GM18505 (cell line): ENCODE measurements around the gene DERA.
"Not testable (repeated sequence)": the region's sequence is repeated elsewhere in the genome, so short reads cannot be mapped to it uniquely, and the experiment has no call there.

ENCODE experiments used
- ATAC-seq: cut with Tn5 transposase; IDR thresholded peaks from one replicate; pipeline ENCODE4 v1.9.1; 2021; ENCODE audit not compliant: unreplicated experiment
- POLR2A ChIP-seq: IDR thresholded peaks from 4 replicates; pipeline ENCODE4 v1.6.1; 2011; ENCODE audit warnings: borderline replicate concordance; ENCODE audit not compliant: insufficient read depth, insufficient read length; ENCODE audit errors: extremely low read depth

Gene DERA

DNA sequence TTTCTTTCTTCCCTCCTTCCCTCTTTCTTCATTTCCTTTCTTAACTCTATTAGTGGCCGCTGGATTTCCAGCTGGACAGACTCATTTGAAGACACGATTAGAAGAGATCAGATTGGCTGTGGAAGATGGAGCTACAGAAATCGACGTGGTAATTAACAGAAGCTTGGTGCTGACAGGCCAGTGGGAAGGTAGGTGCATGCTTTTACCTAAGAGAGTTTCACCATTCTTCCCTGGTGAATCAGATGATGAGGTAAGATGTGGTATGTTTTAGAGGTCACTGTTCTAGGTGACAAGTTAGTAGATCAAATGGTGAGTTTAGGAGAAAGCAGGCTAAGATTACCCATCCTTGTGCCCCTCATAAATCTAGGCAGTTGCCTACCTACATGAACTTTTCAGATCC is 51.6 kb downstream of the DERA start:
- no peak for ATAC-seq
- no peak for TF ChIP-seq POLR2A

DNA sequence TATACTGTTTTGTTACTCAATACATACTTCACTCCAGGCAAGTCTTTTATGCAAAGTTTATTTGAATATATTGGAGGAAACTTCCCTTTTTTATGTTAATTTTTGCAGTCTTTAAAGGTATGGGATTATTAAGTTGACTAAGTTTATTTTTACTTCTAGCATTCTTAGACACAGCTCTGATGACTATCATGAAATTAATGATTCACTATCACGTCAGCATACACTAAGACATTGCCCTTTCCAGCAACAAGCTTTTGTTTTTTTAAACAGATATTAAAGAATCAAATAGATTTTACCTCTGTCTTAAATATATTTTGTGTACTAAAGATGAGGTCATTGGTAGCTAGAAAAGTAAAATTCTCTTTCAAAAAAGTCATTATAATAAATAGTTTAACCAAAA is 52.1 kb downstream of the DERA start:
- no peak for ATAC-seq

DNA sequence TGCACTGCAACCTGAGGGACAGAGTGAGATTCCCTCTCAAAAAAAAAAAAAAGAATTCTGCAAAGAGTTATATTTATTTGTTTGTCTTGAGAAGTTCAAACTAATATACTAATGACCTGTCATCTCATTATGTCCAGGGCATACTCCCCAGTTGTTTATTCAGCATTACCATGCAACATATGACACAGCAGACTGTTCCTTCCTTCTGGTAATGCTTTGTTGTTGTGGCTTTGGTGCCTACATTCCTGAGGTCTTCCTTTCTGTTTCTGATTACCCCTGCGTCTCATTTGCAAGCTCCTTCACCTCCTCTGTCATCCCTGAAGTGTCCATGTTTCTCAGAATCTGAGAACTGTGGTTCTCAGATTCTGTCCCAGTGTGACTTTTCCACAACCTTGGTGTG is 55.3 kb downstream of the DERA start:
- no peak for ATAC-seq
- TF ChIP-seq POLR2A: no peak

More for the DNA sequence above, 52.1 kb downstream of the DERA start:
- no peak for TF ChIP-seq POLR2A

DNA sequence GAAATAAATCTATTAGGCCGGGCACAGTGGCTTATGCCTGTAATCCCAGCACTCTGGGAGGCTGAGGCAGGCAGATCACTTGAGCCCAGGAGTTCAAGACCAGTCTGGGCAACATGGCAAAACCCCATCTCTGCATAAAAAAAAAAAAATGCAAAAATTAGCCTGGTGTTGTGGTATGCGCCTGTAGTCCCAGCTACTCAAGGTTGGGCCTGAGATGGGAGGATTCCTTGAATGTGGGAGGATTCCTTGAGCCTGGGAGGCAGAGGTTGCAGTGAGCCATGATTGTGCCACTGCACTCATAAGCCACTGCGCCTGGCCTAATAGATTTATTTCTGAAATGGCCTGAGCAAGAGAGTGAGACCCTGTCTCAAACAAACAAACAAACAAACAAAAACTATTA is 55.9 kb downstream of the DERA start:
- ATAC-seq: not testable (repeated sequence)

DNA sequence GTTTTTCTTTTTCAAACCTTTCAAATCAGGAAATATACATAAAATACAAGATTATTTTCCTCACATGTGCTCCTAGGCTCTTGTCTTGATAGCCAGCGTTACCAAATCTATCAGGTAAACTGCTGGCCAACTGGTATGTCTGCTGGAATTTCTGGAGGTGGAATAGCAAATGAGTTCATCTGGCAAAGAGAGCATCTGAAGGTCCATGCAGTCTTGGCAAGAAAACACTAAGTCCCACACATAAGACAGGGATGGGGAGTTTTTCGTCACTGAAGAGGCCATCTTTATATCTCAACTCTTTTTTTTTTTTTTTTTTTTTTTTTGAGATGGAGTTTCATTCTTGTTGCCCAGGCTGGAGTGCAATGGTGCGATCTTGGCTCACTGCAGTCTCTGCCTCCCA is 60.1 kb downstream of the DERA start:
- ATAC-seq: no peak
- TF ChIP-seq POLR2A: no peak

DNA sequence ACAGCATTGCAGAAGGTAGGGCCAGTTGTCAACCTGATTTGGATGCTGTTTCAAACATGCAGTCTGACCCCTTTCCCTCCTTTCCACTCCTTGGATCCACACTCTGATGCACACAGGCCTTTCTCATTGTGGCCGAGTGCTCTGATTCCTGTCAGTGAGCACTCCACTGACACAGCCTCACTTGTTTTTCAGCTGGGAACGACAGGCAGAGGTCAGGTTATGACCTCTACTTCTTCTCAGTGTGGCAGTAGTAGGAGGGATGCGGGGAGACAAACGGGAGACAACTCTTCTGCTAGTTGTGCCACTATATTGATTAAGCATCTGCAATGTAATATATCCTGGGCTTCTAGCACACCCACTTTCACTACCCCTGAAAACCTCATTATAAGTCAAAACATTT is 61.8 kb downstream of the DERA start:
- TF ChIP-seq POLR2A: no peak
- ATAC-seq: no peak

DNA sequence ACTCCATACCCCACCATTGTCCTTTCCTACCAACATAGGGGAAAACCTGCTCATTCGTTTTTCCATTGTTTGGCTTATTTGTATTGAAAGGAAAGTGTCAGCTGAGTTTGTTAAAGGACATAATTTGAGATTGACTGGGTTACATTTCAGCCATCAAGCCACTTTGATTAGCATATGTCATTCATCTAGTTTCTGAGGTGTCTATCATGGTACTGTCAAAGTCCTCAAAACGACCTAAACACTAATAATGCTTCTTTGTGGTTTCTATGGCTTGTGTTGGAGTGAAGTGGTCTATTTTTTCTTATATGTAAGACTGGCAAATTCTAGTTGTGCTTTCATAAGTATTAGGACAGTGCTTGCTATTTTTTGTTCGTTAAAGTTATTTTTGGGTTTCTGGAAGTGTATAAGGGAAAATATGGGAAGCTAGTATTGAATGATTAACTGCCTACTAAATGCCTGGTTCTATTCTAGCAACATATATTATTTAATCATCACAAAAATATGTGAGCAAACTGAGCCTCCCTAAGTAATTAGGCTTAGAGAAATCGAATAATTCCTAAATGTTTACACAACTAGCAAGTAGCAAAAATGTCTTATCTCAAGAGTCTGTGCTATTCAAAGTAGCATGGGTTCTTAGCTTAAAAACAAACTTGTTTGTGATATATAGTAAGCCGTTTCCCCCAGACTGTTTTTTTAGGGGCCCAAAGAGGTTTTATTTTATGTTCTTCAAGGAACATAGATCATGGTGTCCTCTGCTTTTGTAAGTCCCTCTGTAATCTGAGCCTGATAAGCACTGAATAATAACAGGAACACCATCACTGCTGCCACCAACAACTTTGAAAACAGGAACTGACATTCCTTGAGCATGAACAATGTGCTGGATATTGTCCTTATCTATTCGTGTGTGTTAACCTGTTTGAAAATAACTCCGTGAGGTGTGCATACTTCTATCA is 67.1 kb downstream of the DERA start:
- no peak for ATAC-seq
- TF ChIP-seq POLR2A: no peak

DNA sequence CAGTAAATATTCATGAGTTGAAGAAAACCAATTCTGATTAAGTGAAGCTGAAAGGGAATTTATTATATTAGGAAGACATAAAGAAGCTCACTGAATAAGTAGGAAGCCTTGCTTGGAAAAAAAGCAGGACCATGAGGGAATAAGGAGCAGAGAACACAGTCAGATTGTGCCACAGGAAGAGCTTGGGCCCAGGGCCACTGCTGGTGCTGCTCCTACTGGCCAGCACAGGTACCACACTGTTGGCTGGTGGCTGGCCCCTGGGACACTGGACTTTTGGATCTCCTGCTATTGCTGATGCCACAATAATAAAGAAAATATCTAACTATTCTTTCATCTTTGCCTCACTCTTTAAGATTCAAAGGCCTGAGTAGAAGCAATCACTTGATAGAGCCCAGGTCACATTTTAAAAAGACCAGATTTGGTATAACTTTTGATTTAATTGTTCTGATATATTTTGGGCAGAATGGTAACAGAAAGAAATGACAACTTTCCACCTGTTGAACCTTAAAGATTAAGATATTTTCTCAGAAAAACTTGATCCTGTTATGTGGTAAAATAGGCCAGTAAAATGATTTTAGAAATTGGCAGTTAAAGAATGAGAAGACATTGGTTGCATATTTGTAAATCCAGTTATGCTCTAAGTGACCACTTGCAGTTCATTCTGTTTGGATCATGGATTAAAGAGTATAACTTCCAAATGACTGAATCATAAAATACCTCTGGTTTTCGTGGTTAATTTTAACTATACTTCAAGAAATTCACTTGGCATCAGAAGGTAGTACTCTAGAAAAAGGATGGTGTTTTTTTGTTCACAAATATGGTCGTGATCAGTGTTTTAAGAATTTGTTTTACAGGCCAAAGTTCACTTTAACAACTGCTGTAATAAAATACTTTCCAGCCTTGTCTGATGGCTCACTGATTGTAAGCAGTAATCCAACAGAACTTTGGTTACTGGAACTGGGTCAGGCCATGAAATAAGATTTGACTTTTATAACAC is 68.3 kb downstream of the DERA start:
- TF ChIP-seq POLR2A: no peak
- no peak for ATAC-seq

DNA sequence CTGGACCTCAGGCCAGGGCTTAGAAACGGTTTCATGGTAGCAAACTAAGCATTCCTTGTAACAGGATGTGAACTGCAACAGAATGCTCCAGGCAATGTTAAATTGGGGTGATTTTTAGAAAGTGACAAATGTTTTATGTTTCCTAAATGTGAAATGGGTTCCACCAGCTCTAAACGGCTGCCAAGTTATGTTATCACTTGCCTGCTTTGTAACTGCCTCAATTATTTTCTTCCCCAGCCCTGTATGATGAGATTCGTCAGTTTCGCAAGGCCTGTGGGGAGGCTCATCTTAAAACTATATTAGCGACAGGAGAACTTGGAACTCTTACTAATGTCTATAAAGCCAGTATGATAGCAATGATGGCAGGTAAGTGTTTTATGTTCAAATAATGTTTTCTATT is 70.9 kb downstream of the DERA start:
- ATAC-seq: no peak
- TF ChIP-seq POLR2A: no peak

DNA sequence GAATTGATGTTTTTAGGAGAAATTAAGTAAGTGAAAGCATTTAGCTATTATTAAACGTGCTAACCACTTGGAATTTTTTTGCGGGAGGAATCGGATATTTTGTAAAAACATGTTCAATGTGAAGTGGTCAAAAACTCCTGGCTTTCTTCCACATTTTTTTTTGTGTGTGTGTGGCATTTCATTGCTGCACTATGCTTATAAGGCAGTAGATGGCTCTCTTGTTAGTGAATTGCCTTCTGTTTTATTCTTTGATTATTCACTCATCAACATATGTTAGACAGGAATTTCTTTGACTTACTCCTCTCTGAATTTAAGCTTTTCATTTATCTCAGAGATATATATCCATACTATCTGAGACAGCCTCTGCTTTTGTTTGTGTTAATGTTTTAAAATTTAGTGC is 71.3 kb downstream of the DERA start:
- ATAC-seq: no peak
- no peak for TF ChIP-seq POLR2A

DNA sequence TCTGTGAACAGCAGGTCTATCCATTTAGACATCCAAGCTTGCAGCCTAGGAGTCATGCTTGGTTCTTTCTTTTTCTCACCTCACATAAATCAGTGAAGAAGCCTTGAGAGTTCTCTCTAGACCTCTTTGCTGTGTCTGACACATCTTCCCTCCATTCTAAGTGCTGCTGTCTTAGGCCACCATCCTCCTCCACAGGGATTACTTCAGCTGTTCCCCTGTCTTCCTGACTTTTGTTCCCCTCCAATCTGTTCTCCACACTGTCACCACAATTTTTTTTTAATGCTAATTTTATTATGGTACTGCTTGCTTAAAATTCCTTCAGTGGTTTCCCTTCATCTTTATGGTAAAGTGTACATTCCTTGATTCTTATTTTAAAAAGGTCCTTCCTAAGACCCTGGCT is 71.8 kb downstream of the DERA start:
- ATAC-seq: no peak
- no peak for TF ChIP-seq POLR2A

DNA sequence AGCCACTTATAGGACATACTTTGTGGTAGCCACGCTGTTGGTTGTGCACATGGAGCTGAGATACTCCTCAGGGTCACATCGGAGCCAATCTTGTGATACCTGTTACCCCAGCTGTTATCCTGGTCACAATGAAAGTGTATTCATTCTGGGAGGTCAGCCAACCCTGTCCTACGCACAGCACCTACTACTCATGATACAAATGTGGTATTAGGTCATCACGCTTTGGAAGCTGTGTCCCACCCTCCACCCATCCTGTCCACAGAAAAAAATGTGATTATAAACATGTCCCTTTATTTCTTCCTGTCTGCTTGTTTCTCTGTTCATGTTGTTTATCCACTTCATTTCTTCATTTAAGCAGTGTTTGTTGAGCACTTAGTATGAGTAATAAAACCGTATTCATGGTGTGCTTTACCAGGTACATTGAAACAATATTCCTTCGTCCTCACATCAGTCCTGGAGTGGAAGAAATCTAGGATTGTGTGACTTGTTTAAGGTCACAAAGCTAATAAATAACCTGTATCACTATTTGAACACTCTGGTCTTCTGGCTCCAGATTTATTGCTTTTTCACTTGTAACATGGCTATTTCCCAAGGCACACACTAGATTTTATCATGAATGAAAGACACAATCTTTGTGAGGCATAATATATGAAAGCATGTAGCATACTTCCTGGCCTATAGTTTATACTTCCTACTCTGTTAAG is 73.1 kb downstream of the DERA start:
- no peak for ATAC-seq

DNA sequence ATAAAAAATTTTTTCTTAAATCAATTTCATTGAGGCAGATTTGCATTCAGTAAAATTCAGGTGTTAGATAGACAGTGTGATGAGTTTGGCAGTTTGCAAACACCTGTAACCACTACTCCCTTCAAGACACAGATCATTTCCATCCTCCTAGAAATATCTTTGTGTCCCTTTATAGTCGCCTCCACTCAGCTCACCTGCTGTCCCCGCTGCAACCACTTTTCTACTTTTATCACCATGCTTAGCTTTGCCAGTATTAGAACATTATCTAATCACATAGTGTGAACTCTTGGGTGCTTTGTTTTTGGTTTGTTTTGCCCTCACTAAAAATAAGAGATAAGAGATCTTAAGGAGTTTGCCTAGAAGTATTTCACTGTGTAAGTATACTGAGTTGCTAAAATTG is 73.8 kb downstream of the DERA start:
- no peak for ATAC-seq
- TF ChIP-seq POLR2A: no peak

More for the DNA sequence above, 73.1 kb downstream of the DERA start:
- no peak for TF ChIP-seq POLR2A
